Measurements from ENCODE around the gene RAPH1. TPM values are rescaled to one million over a fixed set of nuclear protein-coding genes. Genes with fewer than 3 reads are reported as not detected.

Gene RAPH1
- total RNA-seq, 4 donors from 2014 or later, result 17.1 to 39.6 (median 21.7) TPM

GRCh38 chr2:203412546-203413331 is 122.4 kb downstream of the RAPH1 start:
- no peak for ATAC-seq
- WGBS, 2 donors (ENCODE audit: low coverage in 1 of 2), result 42% methylated on average over 7 of the region's 7 CpGs
- Histone ChIP-seq H3K4me1 (peaks cover 0 to 19% (median 0%) of the 10 kb centered on the region in 3 donors), H3K27me3 (no peaks in the 10 kb centered on the region), H3K36me3 (peaks cover 0 to 48% of the 10 kb centered on the region in 2 donors), H3K27ac (peak overlapping the region in 2 of 4 donors; percentile 3 to 36), H3K9me3 (no peaks in the 10 kb centered on the region), H3K4me3 (no peak overlapping the region)
- TF ChIP-seq EP300 (IDR thresholded peaks at IDR 0.05) (no peak), POLR2A (IDR thresholded peaks at IDR 0.05) (no peak), POLR2AphosphoS5 (IDR thresholded peaks at IDR 0.05) (no peak)
- TF ChIP-seq, protein P1, sequence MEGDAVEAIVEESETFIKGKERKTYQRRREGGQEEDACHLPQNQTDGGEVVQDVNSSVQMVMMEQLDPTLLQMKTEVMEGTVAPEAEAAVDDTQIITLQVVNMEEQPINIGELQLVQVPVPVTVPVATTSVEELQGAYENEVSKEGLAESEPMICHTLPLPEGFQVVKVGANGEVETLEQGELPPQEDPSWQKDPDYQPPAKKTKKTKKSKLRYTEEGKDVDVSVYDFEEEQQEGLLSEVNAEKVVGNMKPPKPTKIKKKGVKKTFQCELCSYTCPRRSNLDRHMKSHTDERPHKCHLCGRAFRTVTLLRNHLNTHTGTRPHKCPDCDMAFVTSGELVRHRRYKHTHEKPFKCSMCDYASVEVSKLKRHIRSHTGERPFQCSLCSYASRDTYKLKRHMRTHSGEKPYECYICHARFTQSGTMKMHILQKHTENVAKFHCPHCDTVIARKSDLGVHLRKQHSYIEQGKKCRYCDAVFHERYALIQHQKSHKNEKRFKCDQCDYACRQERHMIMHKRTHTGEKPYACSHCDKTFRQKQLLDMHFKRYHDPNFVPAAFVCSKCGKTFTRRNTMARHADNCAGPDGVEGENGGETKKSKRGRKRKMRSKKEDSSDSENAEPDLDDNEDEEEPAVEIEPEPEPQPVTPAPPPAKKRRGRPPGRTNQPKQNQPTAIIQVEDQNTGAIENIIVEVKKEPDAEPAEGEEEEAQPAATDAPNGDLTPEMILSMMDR (IDR thresholded peaks at IDR 0.05), result no peak

DNA sequence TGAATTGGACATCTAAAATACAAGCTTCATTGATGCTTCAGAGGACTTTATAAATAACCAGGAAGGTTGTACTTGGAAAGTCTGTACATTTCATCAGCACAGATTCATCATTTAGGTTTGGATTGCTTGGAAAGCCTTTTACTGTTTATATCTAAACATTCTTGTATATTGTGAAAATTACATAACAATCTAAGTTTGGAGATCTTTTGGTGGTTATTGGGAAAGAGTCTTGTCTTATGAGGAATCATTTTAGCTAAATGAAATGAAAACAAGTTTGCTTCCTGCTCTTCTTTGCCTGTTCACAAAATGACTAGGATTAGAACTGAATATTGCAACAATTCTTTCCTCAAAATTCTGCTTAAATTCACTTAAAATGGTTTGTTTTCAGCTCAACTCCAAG is 127.6 kb downstream of the RAPH1 start:
- Histone ChIP-seq H3K36me3 (peaks cover 0 to 67% of the 10 kb centered on the region in 2 donors), H3K4me1 (peaks cover 0 to 11% (median 0%) of the 10 kb centered on the region in 3 donors), H3K27me3 (no peaks in the 10 kb centered on the region), H3K9me3 (no peaks in the 10 kb centered on the region), H3K4me3 (no peak overlapping the region), H3K27ac (no peak overlapping the region)
- TF ChIP-seq, protein P1 (IDR thresholded peaks at IDR 0.05), result no peak
- no peak for TF ChIP-seq POLR2AphosphoS5 (IDR thresholded peaks at IDR 0.05)
- TF ChIP-seq EP300 (IDR thresholded peaks at IDR 0.05), result no peak
- no peak for TF ChIP-seq POLR2A (IDR thresholded peaks at IDR 0.05)
- ATAC-seq, result no peak

DNA sequence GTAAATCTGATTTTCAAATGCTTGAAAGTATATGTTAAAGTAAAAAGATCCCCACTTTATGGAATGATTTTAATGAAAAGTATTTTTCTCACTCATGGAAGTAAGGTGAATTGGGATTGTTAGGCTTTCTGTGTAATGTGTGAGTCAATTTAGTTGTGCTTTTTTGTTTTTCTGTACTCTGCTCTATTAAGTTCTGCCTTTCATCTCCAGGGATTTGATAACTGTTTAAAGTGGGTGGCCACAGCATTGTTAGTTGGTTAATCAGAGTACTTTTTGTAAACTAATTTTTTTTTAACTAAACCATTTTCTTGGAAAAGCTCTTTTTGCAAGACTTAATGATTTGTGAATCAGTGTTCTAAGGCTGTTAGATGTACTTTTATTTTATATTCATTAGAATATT is 130.1 kb downstream of the RAPH1 start:
- Histone ChIP-seq H3K27me3 (no peaks in the 10 kb centered on the region), H3K27ac (no peak overlapping the region), H3K4me3 (no peak overlapping the region), H3K36me3 (peaks cover 0 to 57% of the 10 kb centered on the region in 2 donors), H3K9me3 (no peaks in the 10 kb centered on the region), H3K4me1 (no peaks in the 10 kb centered on the region)
- no peak for ATAC-seq
- TF ChIP-seq EP300 (IDR thresholded peaks at IDR 0.05) (no peak), POLR2A (IDR thresholded peaks at IDR 0.05) (no peak), POLR2AphosphoS5 (IDR thresholded peaks at IDR 0.05) (no peak)
- TF ChIP-seq, protein P1 (IDR thresholded peaks at IDR 0.05), result no peak

DNA sequence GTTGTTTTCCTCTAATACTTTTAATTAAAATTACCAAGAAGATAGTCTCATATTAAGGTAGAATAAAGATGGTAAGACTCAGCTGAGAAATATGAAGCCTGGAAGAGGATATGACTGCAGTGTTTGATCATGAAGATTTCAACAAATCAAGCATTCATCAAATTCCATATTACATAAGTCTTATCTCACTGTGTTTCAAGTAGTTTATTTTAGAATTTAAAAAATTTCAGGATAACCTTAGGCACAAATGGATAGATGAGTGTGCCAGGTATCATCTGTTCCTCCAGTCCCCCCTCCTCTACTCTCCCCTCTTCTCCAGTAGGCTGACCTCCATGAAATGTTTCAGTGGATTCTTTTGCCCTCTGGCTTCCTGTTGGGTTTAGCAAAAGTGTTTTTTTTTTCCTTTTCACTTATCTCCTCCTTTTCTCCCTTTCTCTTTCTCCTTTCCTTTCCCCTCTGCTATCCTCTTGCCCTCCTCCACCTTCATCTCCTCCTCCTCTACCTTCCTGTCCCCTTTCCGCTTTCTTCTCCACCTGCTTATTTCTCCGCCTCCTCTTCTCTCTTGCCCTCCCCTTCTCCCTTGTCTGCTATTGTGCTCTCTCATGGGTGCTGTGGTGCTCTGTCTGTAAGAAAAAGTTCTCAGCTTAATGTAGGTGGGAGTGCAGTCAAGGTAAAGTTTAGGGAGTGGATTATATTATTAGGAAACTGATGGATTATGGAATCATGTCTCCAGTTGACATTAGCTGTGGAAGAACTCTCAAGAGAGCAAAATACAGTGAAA is 134.1 kb downstream of the RAPH1 start:
- no peak overlapping the region for H3K4me3 ChIP-seq
- H3K4me1 ChIP-seq, result peaks cover 0 to 7% (median 0%) of the 10 kb centered on the region in 3 donors
- H3K27me3 ChIP-seq, result no peaks in the 10 kb centered on the region
- no peak for ATAC-seq
- no peak for TF ChIP-seq EP300 (IDR thresholded peaks at IDR 0.05)
- TF ChIP-seq, protein P1 (IDR thresholded peaks at IDR 0.05), result no peak
- no peak for TF ChIP-seq POLR2A (IDR thresholded peaks at IDR 0.05)
- no peak for TF ChIP-seq POLR2AphosphoS5 (IDR thresholded peaks at IDR 0.05)
- H3K36me3 ChIP-seq, result peaks cover 0 to 31% of the 10 kb centered on the region in 2 donors
- H3K27ac ChIP-seq, result no peak overlapping the region
- 94 to 96% methylated on average over 2 of the region's 2 CpGs for WGBS, 2 donors (ENCODE audit: low coverage in 1 of 2)
- H3K9me3 ChIP-seq, result no peaks in the 10 kb centered on the region

Measured in gastroesophageal sphincter (tissue), 4 donors.